CD4-positive, alpha-beta T cell (primary cell): ENCODE results near the gene SOCS3. TPM values are rescaled to one million over a fixed set of nuclear protein-coding genes. Genes with fewer than 3 reads are reported as not detected.

Source experiments
- ATAC-seq: fragments of 200-7000 bp; cut with Tn5 transposase; one replicate; pipeline ENCODE4 v1.10.0; 2022; ENCODE audit warnings: mild to moderate bottlenecking; ENCODE audit not compliant: poor library complexity
- CTCF ChIA-PET: fragments of 350-600 bp; sonication (Branson Sonifier 250); formaldehyde crosslinking; loops from one replicate; lab custom pipeline; 2021; ENCODE audit warnings: antibody characterized with exemption, inconsistent platforms; lab: Charles Lee
- POLR2A ChIA-PET: fragments of 350-600 bp; sonication (Branson Sonifier 250); formaldehyde crosslinking; loops from one replicate; lab custom pipeline; 2021; ENCODE audit warnings: antibody characterized with exemption, inconsistent platforms; lab: Charles Lee
- DNase-seq, 14 experiments: peaks; one replicate each; pipeline ENCODE4 v3.0.0-alpha.2; 2013 to 2020; ENCODE audit warnings: mixed read lengths in 2 of 14
- H3K27ac ChIP-seq, 2 donors: one replicate each; pipeline versions ENCODE4 v1.5.1 to v1.7.0; 2013; ENCODE audit warnings: low read length in 2 of 2, low read depth in 1 of 2, mild to moderate bottlenecking in 1 of 2
- H3K27me3 ChIP-seq, 2 experiments: 1 replicate in 1 of 2; 2 replicates in 1 of 2; pipeline versions ENCODE4 v1.6.1 to v1.7.0; 2013; ENCODE audit warnings: low read length in 2 of 2, control low read depth in 1 of 2, mild to moderate bottlenecking in 1 of 2, moderate library complexity in 1 of 2; ENCODE audit not compliant: insufficient read depth in 2 of 2, control insufficient read depth in 1 of 2
- H3K36me3 ChIP-seq: one replicate; pipeline ENCODE4 v1.6.1; 2013; ENCODE audit warnings: low read length, control low read depth; ENCODE audit not compliant: insufficient read depth
- H3K4me1 ChIP-seq: one replicate; pipeline ENCODE4 v1.6.1; 2013; ENCODE audit warnings: low read length, control low read depth; ENCODE audit not compliant: insufficient read depth
- H3K4me3 ChIP-seq: one replicate; pipeline ENCODE4 v1.5.1; 2013; ENCODE audit warnings: mild to moderate bottlenecking, low read length, moderate library complexity
- H3K9me3 ChIP-seq, 2 experiments: 1 replicate in 1 of 2; 2 replicates in 1 of 2; pipeline versions ENCODE4 v1.6.1 to v1.7.0; 2013; ENCODE audit warnings: low read length in 2 of 2, mild to moderate bottlenecking in 2 of 2, control low read depth in 1 of 2, moderate library complexity in 1 of 2; ENCODE audit not compliant: control insufficient read depth in 1 of 2, insufficient read depth in 1 of 2
- H3K27ac Mint-ChIP-seq: one replicate; pipeline ENCODE4 v1.8.0; 2020; ENCODE audit warnings: mixed read lengths
- H3K27me3 Mint-ChIP-seq: one replicate; pipeline ENCODE4 v1.8.0; 2021; ENCODE audit warnings: mixed read lengths
- H3K36me3 Mint-ChIP-seq: one replicate; pipeline ENCODE4 v1.8.0; 2021; ENCODE audit warnings: low read depth, mixed read lengths
- H3K4me1 Mint-ChIP-seq: one replicate; pipeline ENCODE4 v1.8.0; 2021; ENCODE audit warnings: low read depth, mixed read lengths
- H3K4me3 Mint-ChIP-seq: one replicate; pipeline ENCODE4 v1.8.0; 2020; ENCODE audit warnings: mild to moderate bottlenecking, mixed read lengths
- H3K9me3 Mint-ChIP-seq: one replicate; pipeline ENCODE4 v1.8.0; 2020; ENCODE audit warnings: mixed read lengths
- CTCF ChIP-seq: fragments of 200-600 bp; IDR thresholded peaks from one replicate; pipeline ENCODE4 v1.8.0; 2022; ENCODE audit warnings: antibody characterized with exemption, mild to moderate bottlenecking
- intact Hi-C, 2 experiments: fragments of 100-400 bp; cut with DNase I in 1 of 2; cut with micrococcal nuclease in 1 of 2; formaldehyde crosslinking; loops; one replicate each; pipeline versions ENCODE4 v1.15.1 to v1.9.0; 2023 to 2025; cut with DNase I, micrococcal nuclease
- total RNA-seq, 174 experiments: library from RNA in 2 of 174; stranded (reverse) in 2 of 174; gene quantifications; one replicate each; pipeline ENCODE4 v1.2.3 and lab custom pipeline; 2021 to 2026

Gene SOCS3
- total RNA-seq, 2 experiments from 2014 or later = 414 to 427 TPM

- DNase-seq = no peak
- H3K27ac ChIP-seq = no peak overlapping the region
- no peaks in the 10 kb centered on the region for H3K4me1 Mint-ChIP-seq
- H3K36me3 Mint-ChIP-seq = peaks cover 99% of the 10 kb centered on the region
- no peak overlapping the region for H3K4me3 ChIP-seq
- H3K27me3 ChIP-seq = no peaks in the 10 kb centered on the region
- TF ChIP-seq CTCF = no peak
- ATAC-seq = no peak
- no peaks in the 10 kb centered on the region for H3K27me3 Mint-ChIP-seq
- intact Hi-C loops = no loop called here
- CTCF ChIA-PET = interaction anchor here (1.1 kb wide), 1 partner anchor 21 kb away, joined by 3 read pairs; no protein-coding TSS in a partner anchor
- H3K27ac Mint-ChIP-seq = no peak overlapping the region
- no peaks in the 10 kb centered on the region for H3K9me3 ChIP-seq
- no peaks in the 10 kb centered on the region for H3K9me3 Mint-ChIP-seq
- no peaks in the 10 kb centered on the region for H3K4me1 ChIP-seq
- H3K4me3 Mint-ChIP-seq = no peak overlapping the region
- POLR2A ChIA-PET = interaction anchor here (0.6 kb wide), 1 partner anchor 293 kb away, joined by 4 read pairs; no protein-coding TSS in a partner anchor
- peaks cover 95% of the 10 kb centered on the region for H3K36me3 ChIP-seq
Observed at GRCh38 chr17:78400581-78401240, 40.8 kb upstream of the SOCS3 start.

GRCh38 chr17:78399693-78400144 lies 39.8 kb upstream of the SOCS3 start:
- Mint-ChIP-seq H3K9me3 (no peaks in the 10 kb centered on the region), H3K27me3 (no peaks in the 10 kb centered on the region), H3K36me3 (peaks cover 99% of the 10 kb centered on the region), H3K27ac (no peak overlapping the region), H3K4me3 (no peak overlapping the region), H3K4me1 (peaks cover 8% of the 10 kb centered on the region)
- Histone ChIP-seq H3K36me3 (peaks cover 98% of the 10 kb centered on the region), H3K9me3 (no peaks in the 10 kb centered on the region), H3K27me3 (no peaks in the 10 kb centered on the region), H3K4me3 (no peak overlapping the region), H3K27ac (no peak overlapping the region), H3K4me1 (no peaks in the 10 kb centered on the region)
- ATAC-seq (no peak), DNase-seq (no peak)
- no peak for TF ChIP-seq CTCF
- intact Hi-C loops = no loop called here
- ChIA-PET POLR2A (no interaction called here), CTCF (interaction anchor here (1.1 kb wide), 1 partner anchor 22 kb away, joined by 3 read pairs; no protein-coding TSS in a partner anchor)

GRCh38 chr17:78399028-78399692 lies 39.3 kb upstream of the SOCS3 start:
- Mint-ChIP-seq H3K4me3 (no peak overlapping the region), H3K9me3 (no peaks in the 10 kb centered on the region), H3K36me3 (peaks cover 97% of the 10 kb centered on the region), H3K27ac (no peak overlapping the region), H3K4me1 (peaks cover 8% of the 10 kb centered on the region), H3K27me3 (no peaks in the 10 kb centered on the region)
- ATAC-seq (no peak), DNase-seq (no peak)
- H3K36me3 ChIP-seq = peaks cover 96% of the 10 kb centered on the region
- ChIA-PET CTCF (interaction anchor here (1.1 kb wide), 1 partner anchor 23 kb away, joined by 3 read pairs; no protein-coding TSS in a partner anchor), POLR2A (no interaction called here)
- H3K27me3 ChIP-seq = no peaks in the 10 kb centered on the region
- no peak overlapping the region for H3K27ac ChIP-seq
- intact Hi-C loops = no loop called here
- no peaks in the 10 kb centered on the region for H3K9me3 ChIP-seq
- H3K4me3 ChIP-seq = no peak overlapping the region
- H3K4me1 ChIP-seq = no peaks in the 10 kb centered on the region
- TF ChIP-seq CTCF = no peak
